ENCODE data around the gene STPG4.
"Not testable (repeated sequence)": the region's sequence is repeated elsewhere in the genome, so short reads cannot be mapped to it uniquely, and the experiment has no call there.

Gene STPG4

GRCh38 chr2:47189635-47190034 is 34.5 kb upstream of the STPG4 start:
- Histone ChIP-seq H3K27ac (ENCODE audit: low read depth, low read length) (no peak overlapping the region), H3K9me3 (ENCODE audit: control insufficient read depth, insufficient read depth, low read length) (no peaks in the 10 kb centered on the region), H3K4me3 (ENCODE audit: low read depth, low read length) (no peak overlapping the region), H3K27me3 (ENCODE audit: control insufficient read depth, insufficient read depth, low read length) (no peaks in the 10 kb centered on the region), H3K9ac (ENCODE audit: low read depth, low read length) (no peak overlapping the region), H3K4me1 (ENCODE audit: control insufficient read depth, insufficient read depth, low read length) (peaks cover 38% of the 10 kb centered on the region), H3K36me3 (ENCODE audit: control insufficient read depth, insufficient read depth, low read length) (no peaks in the 10 kb centered on the region)

- Histone ChIP-seq H3K4me3 (ENCODE audit: low read depth, low read length) (no peak overlapping the region), H3K27me3 (ENCODE audit: control insufficient read depth, insufficient read depth, low read length) (no peaks in the 10 kb centered on the region), H3K9ac (ENCODE audit: low read depth, low read length) (no peak overlapping the region), H3K27ac (ENCODE audit: low read depth, low read length) (no peak overlapping the region), H3K9me3 (ENCODE audit: control insufficient read depth, insufficient read depth, low read length) (no peaks in the 10 kb centered on the region), H3K4me1 (ENCODE audit: control insufficient read depth, insufficient read depth, low read length) (peaks cover 17% of the 10 kb centered on the region), H3K36me3 (ENCODE audit: control insufficient read depth, insufficient read depth, low read length) (no peaks in the 10 kb centered on the region)
These were observed 32.0 kb upstream of the STPG4 start for GRCh38 chr2:47187069-47187468.

- no peaks in the 10 kb centered on the region for H3K27me3 ChIP-seq (ENCODE audit: control insufficient read depth, insufficient read depth, low read length)
- H3K27ac ChIP-seq (ENCODE audit: low read depth, low read length): no peak overlapping the region
- no peaks in the 10 kb centered on the region for H3K36me3 ChIP-seq (ENCODE audit: control insufficient read depth, insufficient read depth, low read length)
- no peak overlapping the region for H3K9ac ChIP-seq (ENCODE audit: low read depth, low read length)
- no peak overlapping the region for H3K4me3 ChIP-seq (ENCODE audit: low read depth, low read length)
- H3K4me1 ChIP-seq (ENCODE audit: control insufficient read depth, insufficient read depth, low read length): peaks cover 10% of the 10 kb centered on the region
- H3K9me3 ChIP-seq (ENCODE audit: control insufficient read depth, insufficient read depth, low read length): no peaks in the 10 kb centered on the region
These were observed 31.2 kb upstream of the STPG4 start for GRCh38 chr2:47186351-47186750.

- not testable (repeated sequence) for H3K27ac ChIP-seq (ENCODE audit: low read depth, low read length); H3K27me3 ChIP-seq (ENCODE audit: control insufficient read depth, insufficient read depth, low read length); H3K4me1 ChIP-seq (ENCODE audit: control insufficient read depth, insufficient read depth, low read length); H3K36me3 ChIP-seq (ENCODE audit: control insufficient read depth, insufficient read depth, low read length); H3K4me3 ChIP-seq (ENCODE audit: low read depth, low read length); H3K9ac ChIP-seq (ENCODE audit: low read depth, low read length); H3K9me3 ChIP-seq (ENCODE audit: control insufficient read depth, insufficient read depth, low read length)
These were observed 30.0 kb upstream of the STPG4 start for GRCh38 chr2:47185098-47185497.

GRCh38 chr2:47181176-47181575 is 26.1 kb upstream of the STPG4 start:
- Histone ChIP-seq H3K36me3 (ENCODE audit: control insufficient read depth, insufficient read depth, low read length) (no peaks in the 10 kb centered on the region), H3K27ac (ENCODE audit: low read depth, low read length) (no peak overlapping the region), H3K4me3 (ENCODE audit: low read depth, low read length) (no peak overlapping the region), H3K9ac (ENCODE audit: low read depth, low read length) (no peak overlapping the region), H3K27me3 (ENCODE audit: control insufficient read depth, insufficient read depth, low read length) (no peaks in the 10 kb centered on the region), H3K4me1 (ENCODE audit: control insufficient read depth, insufficient read depth, low read length) (peaks cover 26% of the 10 kb centered on the region), H3K9me3 (ENCODE audit: control insufficient read depth, insufficient read depth, low read length) (no peaks in the 10 kb centered on the region)

GRCh38 chr2:47180531-47180930 is 25.4 kb upstream of the STPG4 start:
- Histone ChIP-seq H3K9ac (ENCODE audit: low read depth, low read length) (no peak overlapping the region), H3K36me3 (ENCODE audit: control insufficient read depth, insufficient read depth, low read length) (no peaks in the 10 kb centered on the region), H3K4me3 (ENCODE audit: low read depth, low read length) (no peak overlapping the region), H3K4me1 (ENCODE audit: control insufficient read depth, insufficient read depth, low read length) (peaks cover 26% of the 10 kb centered on the region), H3K9me3 (ENCODE audit: control insufficient read depth, insufficient read depth, low read length) (no peaks in the 10 kb centered on the region), H3K27me3 (ENCODE audit: control insufficient read depth, insufficient read depth, low read length) (no peaks in the 10 kb centered on the region), H3K27ac (ENCODE audit: low read depth, low read length) (no peak overlapping the region)

- H3K9me3 ChIP-seq (ENCODE audit: control insufficient read depth, insufficient read depth, low read length): no peaks in the 10 kb centered on the region
- peaks cover 29% of the 10 kb centered on the region for H3K4me1 ChIP-seq (ENCODE audit: control insufficient read depth, insufficient read depth, low read length)
- no peaks in the 10 kb centered on the region for H3K36me3 ChIP-seq (ENCODE audit: control insufficient read depth, insufficient read depth, low read length)
- no peak overlapping the region for H3K4me3 ChIP-seq (ENCODE audit: low read depth, low read length)
- H3K9ac ChIP-seq (ENCODE audit: low read depth, low read length): no peak overlapping the region
- H3K27ac ChIP-seq (ENCODE audit: low read depth, low read length): no peak overlapping the region
- H3K27me3 ChIP-seq (ENCODE audit: control insufficient read depth, insufficient read depth, low read length): no peaks in the 10 kb centered on the region
These were observed 24.3 kb upstream of the STPG4 start for GRCh38 chr2:47179388-47179787.

- Histone ChIP-seq H3K4me3 (ENCODE audit: low read depth, low read length) (peak overlapping the region; percentile 16; the same call in 1 of the 2 replicates), H3K4me1 (ENCODE audit: control insufficient read depth, insufficient read depth, low read length) (peaks cover 40% of the 10 kb centered on the region), H3K36me3 (ENCODE audit: control insufficient read depth, insufficient read depth, low read length) (peaks cover 3% of the 10 kb centered on the region; the same call in 1 of the 2 replicates), H3K9ac (ENCODE audit: low read depth, low read length) (no peak overlapping the region), H3K9me3 (ENCODE audit: control insufficient read depth, insufficient read depth, low read length) (no peaks in the 10 kb centered on the region), H3K27me3 (ENCODE audit: control insufficient read depth, insufficient read depth, low read length) (no peaks in the 10 kb centered on the region), H3K27ac (ENCODE audit: low read depth, low read length) (peak overlapping the region; percentile 66)
These were observed 23.2 kb upstream of the STPG4 start for GRCh38 chr2:47178341-47178740.

- H3K9ac ChIP-seq (ENCODE audit: low read depth, low read length): peak overlapping the region; percentile 99
- peaks cover 8% of the 10 kb centered on the region for H3K36me3 ChIP-seq (ENCODE audit: control insufficient read depth, insufficient read depth, low read length)
- H3K4me1 ChIP-seq (ENCODE audit: control insufficient read depth, insufficient read depth, low read length): peaks cover 51% of the 10 kb centered on the region
- no peaks in the 10 kb centered on the region for H3K9me3 ChIP-seq (ENCODE audit: control insufficient read depth, insufficient read depth, low read length)
- peak overlapping the region; percentile 97 for H3K27ac ChIP-seq (ENCODE audit: low read depth, low read length)
- H3K27me3 ChIP-seq (ENCODE audit: control insufficient read depth, insufficient read depth, low read length): no peaks in the 10 kb centered on the region
- peak overlapping the region; percentile 96 for H3K4me3 ChIP-seq (ENCODE audit: low read depth, low read length)
These were observed 22.0 kb upstream of the STPG4 start for GRCh38 chr2:47177043-47177565.

- H3K4me1 ChIP-seq (ENCODE audit: control insufficient read depth, insufficient read depth, low read length): peaks cover 67% of the 10 kb centered on the region
- H3K4me3 ChIP-seq (ENCODE audit: low read depth, low read length): peak overlapping the region; percentile 96
- H3K9me3 ChIP-seq (ENCODE audit: control insufficient read depth, insufficient read depth, low read length): no peaks in the 10 kb centered on the region
- peak overlapping the region; percentile 99 for H3K9ac ChIP-seq (ENCODE audit: low read depth, low read length)
- no peaks in the 10 kb centered on the region for H3K27me3 ChIP-seq (ENCODE audit: control insufficient read depth, insufficient read depth, low read length)
- peak overlapping the region; percentile 61 for H3K27ac ChIP-seq (ENCODE audit: low read depth, low read length)
- H3K36me3 ChIP-seq (ENCODE audit: control insufficient read depth, insufficient read depth, low read length): peaks cover 30% of the 10 kb centered on the region
These were observed 19.7 kb upstream of the STPG4 start for GRCh38 chr2:47174733-47175361.

- H3K4me1 ChIP-seq (ENCODE audit: control insufficient read depth, insufficient read depth, low read length): peaks cover 64% of the 10 kb centered on the region
- no peak overlapping the region for H3K9ac ChIP-seq (ENCODE audit: low read depth, low read length)
- H3K9me3 ChIP-seq (ENCODE audit: control insufficient read depth, insufficient read depth, low read length): no peaks in the 10 kb centered on the region
- peak overlapping the region; percentile 96 for H3K4me3 ChIP-seq (ENCODE audit: low read depth, low read length)
- H3K27ac ChIP-seq (ENCODE audit: low read depth, low read length): no peak overlapping the region
- no peaks in the 10 kb centered on the region for H3K27me3 ChIP-seq (ENCODE audit: control insufficient read depth, insufficient read depth, low read length)
- peaks cover 37% of the 10 kb centered on the region for H3K36me3 ChIP-seq (ENCODE audit: control insufficient read depth, insufficient read depth, low read length)
These were observed 19.1 kb upstream of the STPG4 start for GRCh38 chr2:47173986-47174732.

Measured in HUES48 (cell line).